MCF 10A (cell line): Measurements from ENCODE around the gene ZDBF2. TPM values are rescaled to one million over a fixed set of nuclear protein-coding genes. Genes with fewer than 3 reads are reported as not detected.

Source experiments
- BruUV-seq: library from RNA; stranded (reverse); fragments of 400-500 nt; replicated peaks from 2 replicates; lab custom pipeline; 2021; lab: Mats Ljungman, UMichigan
- CTCF ChIA-PET: fragments of 300-600 bp; sonication (Branson Sonifier 250); formaldehyde crosslinking; extraction: SDS; loops from one replicate; lab custom pipeline; 2021; ENCODE audit warnings: antibody characterized with exemption, inconsistent platforms; lab: Yijun Ruan, JAX
- POLR2A ChIA-PET: fragments of 300-600, 350-650 bp; sonication (Branson Sonifier 250); formaldehyde crosslinking; extraction: SDS; loops from one replicate; lab custom pipeline; 2020; ENCODE audit warnings: antibody characterized with exemption, inconsistent platforms; lab: Yijun Ruan, JAX
- DNase-seq: peaks from one replicate; pipeline ENCODE4 v3.0.0-alpha.2; 2018; ENCODE audit not compliant: unreplicated experiment
- H3K27ac Mint-ChIP-seq: one replicate; pipeline ENCODE4 v1.8.0; 2022; ENCODE audit warnings: mild to moderate bottlenecking, low read depth, mixed read lengths; ENCODE audit not compliant: unreplicated experiment
- H3K27me3 Mint-ChIP-seq: one replicate; pipeline ENCODE4 v1.8.0; 2022; ENCODE audit warnings: mixed read lengths; ENCODE audit not compliant: insufficient read depth, unreplicated experiment
- H3K36me3 Mint-ChIP-seq: one replicate; pipeline ENCODE4 v1.8.0; 2022; ENCODE audit warnings: mild to moderate bottlenecking, moderate library complexity, mixed read lengths; ENCODE audit not compliant: insufficient read depth, unreplicated experiment
- H3K4me1 Mint-ChIP-seq: one replicate; pipeline ENCODE4 v1.8.0; 2022; ENCODE audit warnings: mixed read lengths; ENCODE audit not compliant: insufficient read depth, unreplicated experiment
- H3K4me3 Mint-ChIP-seq: one replicate; pipeline ENCODE4 v1.8.0; 2022; ENCODE audit warnings: mild to moderate bottlenecking, moderate library complexity, mixed read lengths; ENCODE audit not compliant: unreplicated experiment
- H3K9me3 Mint-ChIP-seq: one replicate; pipeline ENCODE4 v1.8.0; 2022; ENCODE audit warnings: mixed read lengths; ENCODE audit not compliant: unreplicated experiment
- CTCF ChIP-seq: fragments of 200-600 bp; IDR thresholded peaks from one replicate; pipeline ENCODE4 v1.8.0; 2022; ENCODE audit warnings: antibody characterized with exemption, mild to moderate bottlenecking; ENCODE audit not compliant: unreplicated experiment
- intact Hi-C: fragments of 100-400 bp; cut with micrococcal nuclease; formaldehyde crosslinking; loops from 2 replicates; pipeline ENCODE4 v1.14.1; 2022
- total RNA-seq: library from RNA; stranded (reverse); gene quantifications from 2 replicates; pipeline ENCODE4 v1.2.3, GENCODE V29; 2022

ZDBF2 gene
- total RNA-seq, 1 experiment from 2014 or later: 15.6 TPM

GRCh38 chr2:206230060-206230762 is 44.3 kb upstream of the ZDBF2 start:
- DNase-seq: peak; percentile 87
- H3K27me3 Mint-ChIP-seq: no peaks in the 10 kb centered on the region
- ChIA-PET CTCF (interaction anchor here (0.5 to 1.8 kb wide), 17 partner anchors 9 to 132 kb away, joined by 3 to 14 read pairs (median 4); partner anchors contain the start of genes EEF1B2 and NDUFS1), POLR2A (interaction anchor here (0.6 to 5.4 kb wide), 17 partner anchors 9 to 251 kb away, joined by 3 to 61 read pairs (median 3); partner anchors contain the start of genes EEF1B2 and NDUFS1)
- H3K27ac Mint-ChIP-seq: peak overlapping the region; percentile 2
- H3K9me3 Mint-ChIP-seq: no peaks in the 10 kb centered on the region
- intact Hi-C loops: no loop called here
- no peaks in the 10 kb centered on the region for H3K36me3 Mint-ChIP-seq
- peaks cover 17% of the 10 kb centered on the region for H3K4me1 Mint-ChIP-seq
- no peak overlapping the region for H3K4me3 Mint-ChIP-seq
- no peak for TF ChIP-seq CTCF
- BruUV-seq: no TSS peak

- Mint-ChIP-seq H3K36me3 (no peaks in the 10 kb centered on the region), H3K4me1 (peaks cover 17% of the 10 kb centered on the region), H3K4me3 (no peak overlapping the region), H3K27me3 (no peaks in the 10 kb centered on the region), H3K9me3 (no peaks in the 10 kb centered on the region), H3K27ac (no peak overlapping the region)
- no TSS peak for BruUV-seq
- CTCF ChIA-PET: interaction anchor here (0.6 to 1.5 kb wide), 4 partner anchors 19 to 71 kb away, joined by 3 read pairs; a partner anchor contains a TSS
- DNase-seq: no peak
- TF ChIP-seq CTCF: no peak
- intact Hi-C loops: no loop called here
- POLR2A ChIA-PET: interaction anchor here (0.5 to 5.4 kb wide), 6 partner anchors 13 to 241 kb away, joined by 3 to 61 read pairs (median 3); partner anchors contain the start of genes EEF1B2 and NDUFS1
Observed at GRCh38 chr2:206231669-206232286, 42.7 kb upstream of the ZDBF2 start.

- Mint-ChIP-seq H3K27ac (no peak overlapping the region), H3K4me1 (peaks cover 17% of the 10 kb centered on the region), H3K9me3 (no peaks in the 10 kb centered on the region), H3K27me3 (no peaks in the 10 kb centered on the region), H3K36me3 (no peaks in the 10 kb centered on the region), H3K4me3 (no peak overlapping the region)
- no peak for DNase-seq
- ChIA-PET POLR2A (interaction anchor here (0.5 to 5.4 kb wide), 8 partner anchors 12 to 560 kb away, joined by 3 to 61 read pairs (median 3); partner anchors contain the start of genes EEF1B2 and NDUFS1), CTCF (interaction anchor here (0.6 to 1.5 kb wide), 7 partner anchors 20 to 1304 kb away, joined by 3 to 4 read pairs (median 3); a partner anchor contains a TSS)
- no peak for TF ChIP-seq CTCF
- BruUV-seq: no TSS peak
- intact Hi-C loops: no loop called here
Observed at GRCh38 chr2:206232287-206233035, 42.0 kb upstream of the ZDBF2 start.
